ENCODE measurements around the gene C11orf86.

GRCh38 chr11:66974724-66975404, at the start of gene C11orf86:
- TF ChIP-seq POLR2A (IDR thresholded peaks at IDR 0.05; ENCODE audit: low read length) (no peak), GATA1 (IDR thresholded peaks at IDR 0.05; ENCODE audit: low read depth, low read length) (no peak)
